Measurements from ENCODE around the gene ZFTA.
"Not testable (repeated sequence)": the region's sequence is repeated elsewhere in the genome, so short reads cannot be mapped to it uniquely, and the experiment has no call there.

DNA sequence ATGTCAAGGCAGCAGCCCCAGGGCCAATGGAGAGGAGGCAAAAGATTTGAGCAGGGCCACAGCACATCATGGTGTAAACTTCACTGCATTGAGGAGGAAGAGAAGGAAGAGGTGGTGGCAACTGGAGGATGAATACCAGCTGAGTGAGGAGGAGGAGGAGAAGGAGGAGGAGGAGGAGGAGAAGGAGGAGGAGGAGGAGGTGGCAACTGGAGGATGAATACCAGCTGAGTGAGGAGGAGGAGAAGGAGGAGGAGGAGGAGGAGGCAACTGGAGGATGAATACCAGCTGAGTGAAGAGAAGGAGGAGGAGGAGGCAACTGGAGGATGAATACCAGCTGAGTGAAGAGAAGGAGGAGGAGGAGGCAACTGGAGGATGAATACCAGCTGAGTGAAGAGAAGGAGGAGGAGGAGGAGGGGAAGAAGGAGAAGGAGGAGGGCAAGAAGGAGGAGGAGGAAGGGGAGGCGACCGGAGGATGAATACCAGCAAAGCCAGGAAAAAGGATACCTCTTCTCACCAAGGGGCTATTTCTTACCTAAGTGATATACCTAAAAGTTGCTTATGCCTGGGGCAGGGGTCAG is 3.3 kb upstream of the ZFTA start:
- TF ChIP-seq POLR2A (IDR thresholded peaks at IDR 0.05; ENCODE audit: low read length); EHMT2 (IDR thresholded peaks at IDR 0.05; ENCODE audit: low read depth); HOXA7 (CRISPR knock-in tag; IDR thresholded peaks at IDR 0.05); CHD2 (IDR thresholded peaks at IDR 0.05; ENCODE audit: low read length, partially characterized antibody); RCOR1 (IDR thresholded peaks at IDR 0.05; ENCODE audit: low read depth, low read length): not testable (repeated sequence)
- TF ChIP-seq, protein P1, sequence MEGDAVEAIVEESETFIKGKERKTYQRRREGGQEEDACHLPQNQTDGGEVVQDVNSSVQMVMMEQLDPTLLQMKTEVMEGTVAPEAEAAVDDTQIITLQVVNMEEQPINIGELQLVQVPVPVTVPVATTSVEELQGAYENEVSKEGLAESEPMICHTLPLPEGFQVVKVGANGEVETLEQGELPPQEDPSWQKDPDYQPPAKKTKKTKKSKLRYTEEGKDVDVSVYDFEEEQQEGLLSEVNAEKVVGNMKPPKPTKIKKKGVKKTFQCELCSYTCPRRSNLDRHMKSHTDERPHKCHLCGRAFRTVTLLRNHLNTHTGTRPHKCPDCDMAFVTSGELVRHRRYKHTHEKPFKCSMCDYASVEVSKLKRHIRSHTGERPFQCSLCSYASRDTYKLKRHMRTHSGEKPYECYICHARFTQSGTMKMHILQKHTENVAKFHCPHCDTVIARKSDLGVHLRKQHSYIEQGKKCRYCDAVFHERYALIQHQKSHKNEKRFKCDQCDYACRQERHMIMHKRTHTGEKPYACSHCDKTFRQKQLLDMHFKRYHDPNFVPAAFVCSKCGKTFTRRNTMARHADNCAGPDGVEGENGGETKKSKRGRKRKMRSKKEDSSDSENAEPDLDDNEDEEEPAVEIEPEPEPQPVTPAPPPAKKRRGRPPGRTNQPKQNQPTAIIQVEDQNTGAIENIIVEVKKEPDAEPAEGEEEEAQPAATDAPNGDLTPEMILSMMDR (IDR thresholded peaks at IDR 0.05), result not testable (repeated sequence)
- TF ChIP-seq, protein P2, sequence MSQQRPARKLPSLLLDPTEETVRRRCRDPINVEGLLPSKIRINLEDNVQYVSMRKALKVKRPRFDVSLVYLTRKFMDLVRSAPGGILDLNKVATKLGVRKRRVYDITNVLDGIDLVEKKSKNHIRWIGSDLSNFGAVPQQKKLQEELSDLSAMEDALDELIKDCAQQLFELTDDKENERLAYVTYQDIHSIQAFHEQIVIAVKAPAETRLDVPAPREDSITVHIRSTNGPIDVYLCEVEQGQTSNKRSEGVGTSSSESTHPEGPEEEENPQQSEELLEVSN (IDR thresholded peaks at IDR 0.05; ENCODE audit: borderline replicate concordance, low read depth), result not testable (repeated sequence)
